Endothelial cell of umbilical vein (primary cell): ENCODE results near the gene COX7A2. TPM values are rescaled to one million over a fixed set of nuclear protein-coding genes. Genes with fewer than 3 reads are reported as not detected.

Experiments
- BruUV-seq: library from RNA; stranded (reverse); fragments of 400-500 nt; replicated peaks from 2 replicates; lab custom pipeline; 2021; lab: Mats Ljungman, UMichigan
- CTCF ChIA-PET: fragments of 300-600, 350-600 bp; sonication (Branson Sonifier 250); formaldehyde crosslinking; loops from one replicate; lab custom pipeline; 2021; ENCODE audit warnings: antibody characterized with exemption, inconsistent platforms; lab: Charles Lee
- POLR2A ChIA-PET: fragments of 300-600, 350-600 bp; sonication (Branson Sonifier 250); formaldehyde crosslinking; loops from one replicate; lab custom pipeline; 2021; ENCODE audit warnings: antibody characterized with exemption, inconsistent platforms; lab: Charles Lee
- DNase-seq: peaks from one replicate; pipeline ENCODE4 v3.0.0-alpha.2; 2011; ENCODE audit warnings: low read depth, low spot score
- FAIRE-seq: peaks from 2 replicates; lab custom pipeline; 2011; peaks lifted over from hg19 to GRCh38; lab: Jason Lieb, UNC
- H2AFZ ChIP-seq: 2 replicates; pipeline ENCODE4 v1.6.0; 2012; ENCODE audit warnings: low read depth, low read length, control low read depth, inconsistent platforms
- H3K27ac ChIP-seq: 2 replicates; pipeline ENCODE4 v1.5.1; 2011; ENCODE audit warnings: low read depth, mild to moderate bottlenecking, control low read depth, low read length, moderate library complexity; ENCODE audit not compliant: insufficient read depth
- H3K27me3 ChIP-seq, 2 experiments: 2 replicates each; pipeline versions ENCODE4 v1.6.0 to v1.6.1; 2011; ENCODE audit warnings: low read length in 2 of 2, mixed read lengths in 1 of 2; ENCODE audit not compliant: control insufficient read depth in 2 of 2, insufficient read depth in 2 of 2
- H3K36me3 ChIP-seq, 2 experiments: 2 replicates in 1 of 2; 3 replicates in 1 of 2; pipeline ENCODE4 v1.5.1; 2011; ENCODE audit warnings: low read length in 2 of 2, mild to moderate bottlenecking in 1 of 2, moderate library complexity in 1 of 2; ENCODE audit not compliant: control insufficient read depth in 2 of 2, insufficient read depth in 2 of 2; ENCODE audit errors: extremely low read depth in 1 of 2
- H3K4me1 ChIP-seq: 3 replicates; pipeline ENCODE4 v1.5.1; 2011; ENCODE audit warnings: mild to moderate bottlenecking, low read length; ENCODE audit not compliant: control insufficient read depth, insufficient read depth; ENCODE audit errors: extremely low read depth
- H3K4me2 ChIP-seq: 2 replicates; pipeline ENCODE4 v1.6.1; 2011; ENCODE audit warnings: low read length, control low read depth, mixed read lengths; ENCODE audit not compliant: insufficient read depth
- H3K4me3 ChIP-seq, 3 experiments: fragments of 200-600 bp in 1 of 3; sonication (generic), shearing (Covaris generic) in 1 of 3; replicated peaks in 1 of 3; 2 replicates each; pipeline ENCODE4 v1.5.1; 2011 to 2016; ENCODE audit warnings: control low read depth in 3 of 3, low read length in 3 of 3, mild to moderate bottlenecking in 2 of 3, inconsistent platforms in 1 of 3, low read depth in 1 of 3, moderate library complexity in 1 of 3; ENCODE audit not compliant: insufficient read depth in 1 of 3
- H3K79me2 ChIP-seq: 2 replicates; pipeline ENCODE4 v1.6.0; 2012; ENCODE audit warnings: low read length, inconsistent platforms; ENCODE audit not compliant: control insufficient read depth, insufficient read depth
- H3K9ac ChIP-seq: replicated peaks from 2 replicates; pipeline ENCODE3; 2011; ENCODE audit warnings: low read length, control low read depth; ENCODE audit not compliant: insufficient read depth; ENCODE audit errors: extremely low read depth
- H3K9me1 ChIP-seq: replicated peaks from 3 replicates; pipeline ENCODE4 v1.6.0; 2011; ENCODE audit warnings: mild to moderate bottlenecking, low read length; ENCODE audit not compliant: control insufficient read depth, insufficient read depth; ENCODE audit errors: extremely low read depth
- H3K9me3 ChIP-seq: replicated peaks from 2 replicates; pipeline ENCODE4 v1.5.1; 2012; ENCODE audit warnings: low read length, inconsistent platforms; ENCODE audit not compliant: control insufficient read depth, insufficient read depth
- H4K20me1 ChIP-seq: replicated peaks from 2 replicates; pipeline ENCODE3; 2011; ENCODE audit warnings: mild to moderate bottlenecking, low read length; ENCODE audit not compliant: control insufficient read depth, insufficient read depth; ENCODE audit errors: extremely low read depth
- CTCF ChIP-seq, 2 donors: IDR thresholded peaks; 1 replicate in 1 of 2; 2 replicates in 1 of 2; pipeline ENCODE4 v1.5.1; 2011; ENCODE audit warnings: low read length in 2 of 2, mild to moderate bottlenecking in 2 of 2, moderate library complexity in 2 of 2, control low read depth in 1 of 2, inconsistent platforms in 1 of 2, low read depth in 1 of 2; ENCODE audit not compliant: insufficient read depth in 1 of 2; ENCODE audit errors: extremely low read depth in 1 of 2
- EZH2 ChIP-seq: IDR thresholded peaks from 2 replicates; pipeline ENCODE4 v1.6.1; 2012; ENCODE audit warnings: borderline replicate concordance, low read depth, mild to moderate bottlenecking, moderate library complexity, low read length, inconsistent platforms; ENCODE audit not compliant: severe bottlenecking
- FOS ChIP-seq: IDR thresholded peaks from 2 replicates; pipeline ENCODE4 v1.6.1; 2011; ENCODE audit warnings: mild to moderate bottlenecking, low read length, moderate library complexity, borderline replicate concordance; ENCODE audit not compliant: insufficient read depth
- GATA2 ChIP-seq: IDR thresholded peaks from 2 replicates; pipeline ENCODE4 v1.7.0; 2011; ENCODE audit warnings: low read depth, mild to moderate bottlenecking, moderate library complexity, mixed read lengths, low read length; ENCODE audit not compliant: insufficient read length, insufficient read depth
- JUN ChIP-seq: IDR thresholded peaks from 2 replicates; pipeline ENCODE4 v1.6.1; 2011; ENCODE audit warnings: borderline replicate concordance, low read depth; ENCODE audit not compliant: insufficient read length, insufficient read depth
- MAX ChIP-seq: IDR thresholded peaks from 2 replicates; pipeline ENCODE4 v1.6.1; 2011; ENCODE audit not compliant: insufficient read depth, insufficient read length
- MYC ChIP-seq: IDR thresholded peaks from one replicate; pipeline ENCODE4 v1.6.1; 2011; ENCODE audit warnings: mild to moderate bottlenecking, low read depth, low read length
- POLR2A ChIP-seq: IDR thresholded peaks from 2 replicates; pipeline ENCODE4 v1.6.1; 2012; ENCODE audit warnings: low read depth, mild to moderate bottlenecking, control low read depth, low read length
- POLR2AphosphoS5 ChIP-seq: IDR thresholded peaks from 2 replicates; pipeline ENCODE4 v1.6.1; 2012; ENCODE audit warnings: low read depth, mild to moderate bottlenecking, control low read depth, low read length, moderate library complexity; ENCODE audit not compliant: insufficient read depth
- dilution Hi-C: fragments of 300-500 bp; cut with MboI; formaldehyde crosslinking; loops from one replicate; pipeline ENCODE4 v1.15.0; 2019; ENCODE audit warnings: low sequenced_read_pairs; ENCODE audit not compliant: extremely low pct_ligation_motif_present
- intact Hi-C: fragments of 100-400 bp; cut with micrococcal nuclease; formaldehyde crosslinking; loops from one replicate; pipeline ENCODE4 v1.10.0; 2022
- polyA plus RNA-seq, 4 experiments: library from polyadenylated mRNA; depleted of rRNA in 3 of 4; stranded (reverse) in 3 of 4; unstranded in 1 of 4; fragments of >200 nt; gene quantifications; 2 replicates each; pipeline versions ENCODE4 v1.2.1 to v1.2.3, GENCODE V29; 2011 to 2012; ENCODE audit warnings: missing spikeins in 1 of 4
- total RNA-seq: library from RNA; stranded (reverse); gene quantifications from 2 replicates; pipeline ENCODE4 v1.2.3, GENCODE V29; 2021

COX7A2 gene
- total and polyA plus RNA-seq, 2 donors (not counting 3 experiments of a cell fraction or from before 2014, with no cell fraction given): 254 to 426 TPM

GRCh38 chr6:75211920-75212590, 31.5 kb downstream of the COX7A2 start:
- no peaks in the 10 kb centered on the region for H4K20me1 ChIP-seq
- ChIA-PET POLR2A (no interaction called here), CTCF (interaction anchor here (0.7 to 12.5 kb wide), 18 partner anchors 8 to 1921 kb away, joined by 3 to 393 read pairs (median 8); no protein-coding TSS in a partner anchor)
- no peak overlapping the region for H2AFZ ChIP-seq
- H3K4me3 ChIP-seq: no peak overlapping the region
- H3K36me3 ChIP-seq: no peaks in the 10 kb centered on the region
- H3K9me3 ChIP-seq: no peaks in the 10 kb centered on the region
- no peak overlapping the region for H3K4me2 ChIP-seq
- FAIRE-seq: no peak
- H3K9ac ChIP-seq: no peak overlapping the region
- no peaks in the 10 kb centered on the region for H3K9me1 ChIP-seq
- DNase-seq: no peak
- dilution Hi-C loops (no loop called here), intact Hi-C loops (loop anchor here (1.0 to 5.0 kb wide), 4 partner anchors 18 to 1473 kb away; no protein-coding TSS in a partner anchor)
- TF ChIP-seq EZH2 (no peak), JUN (no peak), POLR2AphosphoS5 (no peak), GATA2 (no peak), CTCF (IDR thresholded peaks at IDR 0.05; ENCODE audit: extremely low read depth in 1 of 2, insufficient read depth in 1 of 2, low read depth in 1 of 2, low read length in 2 of 2) (no peak), POLR2A (no peak), MAX (no peak), MYC (no peak), FOS (no peak)
- H3K27me3 ChIP-seq: peaks cover 14 to 16% of the 10 kb centered on the region in 2 experiments
- H3K4me1 ChIP-seq: peaks cover 6% of the 10 kb centered on the region
- no peak overlapping the region for H3K27ac ChIP-seq
- H3K79me2 ChIP-seq: no peaks in the 10 kb centered on the region
- no TSS peak for BruUV-seq
